ENCODE measurements around the gene AGR3.

Gene AGR3

DNA sequence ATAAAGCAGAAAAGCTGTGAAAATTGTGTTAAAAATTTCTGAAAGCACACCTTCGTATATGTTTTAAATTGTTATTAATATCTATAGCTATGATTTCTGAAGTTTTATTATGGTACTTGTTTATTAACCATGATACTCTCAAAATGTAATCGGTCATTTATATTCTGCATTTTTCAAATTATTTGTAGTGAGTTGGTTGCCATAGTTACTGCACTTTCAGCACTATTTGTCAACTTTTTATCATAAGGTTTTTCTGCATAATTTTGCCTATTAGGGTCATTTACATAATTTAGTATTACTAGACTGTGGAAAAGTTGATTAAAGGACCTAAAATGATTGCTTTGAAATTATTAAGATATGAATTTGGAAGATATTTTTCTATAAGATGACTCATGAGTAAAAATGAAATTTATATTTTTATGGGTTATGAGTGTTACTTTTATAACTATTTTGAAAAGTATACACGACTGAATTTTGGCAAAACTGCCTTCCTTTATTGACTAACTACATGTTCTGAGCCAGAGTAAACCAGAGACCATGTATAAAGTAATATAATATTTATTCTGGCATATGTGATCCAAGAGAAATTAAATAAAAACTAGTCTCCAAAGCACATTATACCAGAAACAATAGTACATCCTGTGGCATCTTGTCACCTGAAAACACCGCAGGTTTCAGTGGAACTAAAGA is 69.1 kb downstream of the AGR3 start:
- DNase-seq (ENCODE audit: low read depth in 1 of 2, low spot score in 1 of 2), result no peak
- in situ Hi-C loops (cut with HindIII; ENCODE audit: low pct_unique_long_range_greater_than_20kb, low sequenced_read_pairs), result no loop called here
- TF ChIP-seq JUND (IDR thresholded peaks at IDR 0.05; ENCODE audit: low read depth), result no peak

- TF ChIP-seq JUND (IDR thresholded peaks at IDR 0.05; ENCODE audit: low read depth), result no peak
- peak in 1 of 2 experiments; percentile 34 for DNase-seq (ENCODE audit: low read depth in 1 of 2, low spot score in 1 of 2)
- in situ Hi-C loops (cut with HindIII; ENCODE audit: low pct_unique_long_range_greater_than_20kb, low sequenced_read_pairs), result no loop called here
These were observed 70.2 kb downstream of the AGR3 start for GRCh38 chr7:16811551-16811950.

DNA sequence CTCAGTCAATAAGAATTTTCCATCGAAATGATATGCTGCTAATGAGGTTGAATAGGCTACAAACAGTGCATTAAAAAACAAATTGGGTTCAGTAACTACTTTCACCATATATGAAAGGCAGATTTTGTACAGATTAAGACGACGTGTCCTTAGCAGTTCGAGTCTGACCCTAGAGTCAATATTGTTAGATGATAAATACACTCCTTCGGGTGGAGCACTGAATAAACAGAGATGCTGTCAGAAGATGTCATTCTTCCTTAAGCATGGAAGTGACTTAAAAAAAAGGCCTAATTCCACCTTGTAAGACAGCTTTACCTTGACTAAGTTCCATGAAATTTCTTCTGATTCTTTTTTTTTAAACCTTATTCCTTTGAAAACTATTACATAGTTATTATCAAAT is 71.2 kb downstream of the AGR3 start:
- no peak; the same call in 1 of the 2 replicates for TF ChIP-seq JUND (IDR thresholded peaks at IDR 0.05; ENCODE audit: low read depth)
- in situ Hi-C loops (cut with HindIII; ENCODE audit: low pct_unique_long_range_greater_than_20kb, low sequenced_read_pairs), result no loop called here
- DNase-seq (ENCODE audit: low read depth in 1 of 2, low spot score in 1 of 2), result no peak

DNA sequence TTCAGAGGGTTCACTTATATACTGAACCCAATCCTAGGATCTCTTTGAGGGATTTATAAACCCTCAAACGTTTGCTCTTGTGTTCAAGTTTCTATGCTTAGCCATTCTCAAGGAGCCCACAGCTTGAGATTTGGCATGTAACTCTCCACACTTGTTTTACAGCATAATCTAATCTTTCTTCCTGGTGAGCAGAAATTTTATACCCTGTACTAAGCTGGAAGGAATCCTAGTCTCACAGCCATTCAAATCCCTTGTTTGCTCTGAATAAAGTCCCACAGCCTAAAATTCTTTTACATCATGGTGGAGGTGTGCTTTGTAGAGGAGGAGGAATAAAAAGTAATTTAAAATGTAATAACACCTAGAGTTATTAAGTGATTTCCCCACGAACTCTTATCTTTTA is 71.7 kb downstream of the AGR3 start:
- in situ Hi-C loops (cut with HindIII; ENCODE audit: low pct_unique_long_range_greater_than_20kb, low sequenced_read_pairs), result no loop called here
- TF ChIP-seq JUND (IDR thresholded peaks at IDR 0.05; ENCODE audit: low read depth), result no peak
- no peak for DNase-seq (ENCODE audit: low read depth in 1 of 2, low spot score in 1 of 2)
